Skeletal muscle satellite cell (primary cell): ENCODE measurements around the gene TARBP2.
A peak's percentile ranks its signal among the peaks of the same experiment; 100 is the strongest.
"Not testable (repeated sequence)": the region's sequence is repeated elsewhere in the genome, so short reads cannot be mapped to it uniquely, and the experiment has no call there.

Experiments
- H3K27me3 ChIP-seq: 2 replicates; pipeline ENCODE4 v1.7.0; 2013; ENCODE audit warnings: low read length; ENCODE audit not compliant: control insufficient read depth, insufficient read depth
- H3K36me3 ChIP-seq: 2 replicates; pipeline ENCODE4 v1.7.0; 2013; ENCODE audit warnings: mild to moderate bottlenecking, control low read depth, low read length; ENCODE audit not compliant: insufficient read depth
- H3K4me1 ChIP-seq: 2 replicates; pipeline ENCODE4 v1.7.0; 2013; ENCODE audit warnings: low read length; ENCODE audit not compliant: control insufficient read depth, insufficient read depth
- H3K4me2 ChIP-seq: 2 replicates; pipeline ENCODE4 v1.7.0; 2013; ENCODE audit warnings: mild to moderate bottlenecking, low read length
- H3K4me3 ChIP-seq: 2 replicates; pipeline ENCODE4 v1.7.0; 2013; ENCODE audit warnings: low read length
- H3K9ac ChIP-seq: 2 replicates; pipeline ENCODE4 v1.7.0; 2013; ENCODE audit warnings: mild to moderate bottlenecking, low read depth, low read length, moderate library complexity
- H3K9me3 ChIP-seq: replicated peaks from 2 replicates; pipeline ENCODE4 v1.7.0; 2013; ENCODE audit warnings: mild to moderate bottlenecking, control low read depth, low read length

TARBP2 gene

DNA sequence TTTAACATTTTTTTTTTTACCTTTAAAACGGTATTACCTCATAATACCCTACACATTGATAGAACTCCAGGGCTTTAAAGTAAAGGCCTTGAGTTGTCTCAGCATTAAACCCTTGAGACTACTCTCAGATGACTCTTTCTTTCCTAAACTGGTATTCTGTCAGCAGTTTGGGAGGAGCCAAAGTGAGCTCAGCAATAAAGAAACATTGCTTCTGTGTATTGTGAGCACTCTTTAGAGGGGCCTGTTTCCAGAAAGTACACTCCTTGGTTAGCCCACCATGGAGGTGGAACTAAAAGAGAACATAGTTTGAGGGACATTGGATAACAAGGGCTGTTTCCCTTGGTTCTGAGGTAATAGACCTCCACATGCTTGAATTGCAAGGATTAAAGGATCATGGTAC lies 22.2 kb upstream of the TARBP2 start:
- H3K4me3 ChIP-seq = no peak overlapping the region
- H3K9ac ChIP-seq = no peak overlapping the region
- H3K9me3 ChIP-seq = no peaks in the 10 kb centered on the region
- H3K27me3 ChIP-seq = no peaks in the 10 kb centered on the region
- peaks cover 90% of the 10 kb centered on the region for H3K36me3 ChIP-seq
- H3K4me2 ChIP-seq = no peak overlapping the region
- H3K4me1 ChIP-seq = peaks cover 38% of the 10 kb centered on the region

DNA sequence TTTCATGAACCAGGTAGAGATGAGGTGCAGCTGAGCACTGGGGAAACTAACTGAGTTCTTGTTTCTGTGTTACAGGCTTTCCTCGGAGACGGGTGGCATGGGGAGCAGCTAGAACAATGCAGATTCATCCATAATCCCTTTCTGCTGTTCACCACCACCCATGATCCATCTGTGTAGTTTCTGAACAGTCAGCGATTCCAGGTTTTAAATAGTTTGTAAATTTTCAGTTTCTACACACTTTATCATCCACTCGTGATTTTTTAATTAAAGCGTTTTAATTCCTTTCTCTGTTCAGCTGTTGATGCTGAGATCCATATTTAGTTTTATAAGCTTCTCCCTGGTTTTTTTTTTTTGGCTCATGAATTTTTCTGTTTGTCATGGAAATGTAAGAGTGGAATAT lies 21.8 kb upstream of the TARBP2 start:
- Histone ChIP-seq H3K27me3 (no peaks in the 10 kb centered on the region), H3K36me3 (peaks cover 90% of the 10 kb centered on the region), H3K4me3 (no peak overlapping the region), H3K9me3 (no peaks in the 10 kb centered on the region), H3K4me2 (no peak overlapping the region), H3K9ac (no peak overlapping the region), H3K4me1 (peaks cover 34% of the 10 kb centered on the region)

DNA sequence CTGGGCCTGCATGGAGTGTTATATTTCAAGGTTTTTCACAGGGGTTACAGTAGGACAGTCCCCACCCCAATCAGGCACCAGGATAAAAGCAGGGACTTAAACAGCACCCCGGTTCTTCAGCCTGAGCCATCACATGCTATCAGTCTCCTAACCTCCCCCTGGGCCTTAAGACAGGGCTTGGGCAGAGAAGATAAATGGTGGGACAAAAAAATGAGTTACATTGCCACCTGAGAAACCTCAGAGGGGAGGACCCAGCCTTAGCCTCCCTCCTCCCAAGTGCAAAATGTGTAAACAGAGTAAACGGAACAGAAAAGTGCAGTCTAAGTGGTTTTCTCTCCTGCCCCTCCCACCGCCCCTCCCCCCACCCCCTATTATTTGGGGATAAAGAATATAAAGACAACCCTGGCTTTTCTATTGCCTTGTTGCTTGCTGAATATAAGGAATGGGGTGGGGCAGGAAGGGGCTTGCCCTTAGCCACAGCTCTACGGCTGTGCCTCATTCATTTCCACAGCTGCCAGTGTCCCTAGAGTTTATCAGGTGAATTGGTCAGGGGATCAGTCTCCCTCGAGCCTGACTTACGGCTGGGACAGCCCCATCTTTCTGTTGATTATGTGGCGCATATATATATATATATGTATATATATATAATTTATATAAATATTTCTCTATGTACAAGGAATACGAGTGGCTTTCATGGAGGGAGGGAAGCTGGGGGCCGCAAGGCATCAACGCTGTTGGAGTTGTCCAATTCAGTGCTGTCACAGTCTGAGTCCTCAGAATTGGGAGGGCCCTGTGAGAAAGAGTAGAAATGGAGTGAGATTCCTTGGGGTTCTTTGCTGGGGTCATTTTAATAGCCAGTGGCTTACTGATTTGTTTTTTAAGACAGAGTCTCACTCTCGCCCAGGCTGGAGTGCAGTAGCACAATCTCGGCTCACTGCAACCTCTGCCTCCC lies 20.3 kb upstream of the TARBP2 start:
- H3K36me3 ChIP-seq = peaks cover 79% of the 10 kb centered on the region

DNA sequence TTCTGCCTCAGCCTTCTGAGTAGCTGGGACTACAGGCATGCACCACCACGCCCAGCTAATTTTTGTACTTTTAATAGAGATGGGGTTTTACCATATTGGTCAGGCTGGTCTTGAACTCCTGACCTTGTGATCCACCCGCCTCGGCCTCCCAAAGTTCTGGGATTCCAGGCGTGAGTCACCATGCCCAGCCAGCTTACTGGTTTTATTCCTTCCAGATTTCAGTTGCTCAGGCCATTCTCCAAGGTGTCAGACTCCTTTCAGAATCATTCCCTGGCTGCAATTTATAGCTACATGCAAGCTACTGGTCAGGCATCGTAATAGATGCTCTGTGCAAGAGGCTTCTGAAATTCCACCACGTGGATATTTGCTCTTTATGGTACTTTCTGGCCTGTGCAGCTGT lies 19.6 kb upstream of the TARBP2 start:
- Histone ChIP-seq H3K36me3 (peaks cover 79% of the 10 kb centered on the region), H3K4me1 (peaks cover 33% of the 10 kb centered on the region), H3K9ac (peak overlapping the region; percentile 3)
- H3K4me3 ChIP-seq, H3K9me3 ChIP-seq, H3K4me2 ChIP-seq, H3K27me3 ChIP-seq: not testable (repeated sequence)

More for the DNA sequence above, 20.3 kb upstream of the TARBP2 start:
- Histone ChIP-seq H3K4me3 (no peak overlapping the region), H3K9ac (peak overlapping the region; percentile 9), H3K4me2 (peak overlapping the region; percentile 15), H3K9me3 (no peaks in the 10 kb centered on the region), H3K27me3 (no peaks in the 10 kb centered on the region), H3K4me1 (peaks cover 33% of the 10 kb centered on the region)

DNA sequence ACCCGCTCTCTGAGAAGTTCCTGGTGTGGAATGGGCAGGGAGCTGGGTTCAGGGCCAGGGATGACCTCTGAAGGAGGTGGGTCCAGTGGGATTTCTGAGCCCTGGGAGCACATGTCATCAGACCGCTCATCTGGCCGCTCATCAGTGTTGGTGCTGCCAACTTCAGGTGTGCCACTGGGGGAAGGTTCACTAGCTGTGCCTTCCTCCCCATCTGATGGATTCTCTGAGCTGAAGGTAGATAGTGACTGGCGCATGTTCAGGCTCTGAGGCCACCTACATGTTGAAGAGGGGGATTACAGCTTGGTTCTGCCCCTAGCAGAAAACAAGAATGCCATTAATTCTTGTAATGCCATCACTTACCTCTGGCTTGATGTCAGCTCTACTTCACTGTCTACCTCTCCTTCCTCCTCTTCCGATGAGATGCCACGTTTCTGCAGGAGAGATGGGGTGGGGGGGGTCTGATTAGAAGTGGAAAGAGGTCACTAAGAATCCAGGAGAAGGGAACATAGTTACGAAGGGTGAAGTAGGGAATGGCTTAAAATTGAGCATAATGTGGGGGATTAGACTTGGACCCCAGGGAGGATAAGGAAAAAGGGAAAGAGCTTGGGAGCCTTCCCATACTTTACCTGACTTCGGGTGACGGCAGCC lies 19.0 kb upstream of the TARBP2 start:
- Histone ChIP-seq H3K4me3 (no peak overlapping the region), H3K9me3 (no peaks in the 10 kb centered on the region), H3K27me3 (no peaks in the 10 kb centered on the region), H3K36me3 (peaks cover 79% of the 10 kb centered on the region), H3K9ac (peak overlapping the region; percentile 3), H3K4me2 (no peak overlapping the region), H3K4me1 (peaks cover 33% of the 10 kb centered on the region)

DNA sequence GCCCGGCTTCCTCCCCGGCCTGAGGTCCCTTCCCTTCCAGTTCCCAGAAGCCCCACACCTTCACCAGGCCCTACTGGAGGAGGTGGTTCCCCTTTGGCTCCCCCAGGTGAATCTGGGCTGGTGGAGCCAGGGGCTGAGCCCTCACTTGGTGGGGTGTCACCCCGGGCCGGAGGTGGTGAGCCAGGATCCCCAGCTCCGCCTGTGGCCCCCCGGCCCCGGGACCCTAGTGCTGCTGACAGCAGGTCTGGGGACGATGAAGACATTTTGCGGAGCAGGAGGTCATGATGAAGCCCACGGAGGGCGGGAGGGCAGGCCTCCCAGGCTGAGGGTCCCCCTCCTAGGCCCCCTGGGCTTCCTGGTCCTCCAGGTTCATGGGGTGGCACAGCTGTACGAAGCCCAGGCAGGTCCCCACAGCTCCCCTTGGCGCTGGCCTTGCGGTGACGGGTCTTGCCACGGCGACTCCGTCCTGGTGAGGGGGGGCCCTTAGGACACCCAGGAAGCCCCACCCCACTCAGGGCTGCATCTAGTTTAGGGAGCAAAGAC lies 18.4 kb upstream of the TARBP2 start:
- Histone ChIP-seq H3K9ac (no peak overlapping the region), H3K4me2 (no peak overlapping the region), H3K4me1 (peaks cover 32% of the 10 kb centered on the region), H3K36me3 (peaks cover 80% of the 10 kb centered on the region), H3K9me3 (no peaks in the 10 kb centered on the region), H3K27me3 (no peaks in the 10 kb centered on the region), H3K4me3 (no peak overlapping the region)

DNA sequence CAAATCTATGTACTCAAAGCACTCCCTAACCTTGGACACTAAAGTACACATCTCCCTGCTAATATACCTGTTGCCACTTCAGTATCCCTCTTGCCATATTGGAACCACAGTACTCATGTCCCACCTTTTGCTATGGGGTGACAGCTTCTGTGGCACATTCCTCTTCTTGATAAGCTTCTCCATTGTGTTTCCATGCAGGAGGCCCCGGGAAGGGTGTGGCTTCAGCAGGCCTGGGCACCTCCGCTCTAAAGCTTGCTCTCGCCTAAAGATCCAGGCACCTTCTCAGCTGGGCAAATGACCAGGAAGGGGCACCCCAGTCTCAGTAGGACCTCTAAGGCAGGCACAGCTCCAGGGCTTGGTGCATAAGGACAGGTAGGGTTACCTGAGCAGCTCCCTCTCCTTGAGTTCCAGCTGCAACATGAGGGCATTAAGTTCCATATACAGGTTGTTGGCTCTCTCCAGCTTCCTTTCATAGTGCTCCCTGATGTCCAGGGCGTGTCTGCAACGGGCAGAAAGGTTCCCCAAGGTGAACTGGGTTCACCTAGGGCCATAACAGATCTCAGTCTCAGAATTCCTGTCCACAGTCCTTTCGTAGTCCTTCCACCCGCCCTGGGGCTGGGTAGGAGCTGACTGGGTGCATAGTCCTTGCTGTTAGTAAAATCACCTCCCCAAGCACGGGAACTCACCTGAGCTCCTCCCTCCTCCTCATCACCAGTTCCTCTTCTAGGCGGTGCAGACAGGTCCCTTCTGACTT lies 17.7 kb upstream of the TARBP2 start:
- Histone ChIP-seq H3K36me3 (peaks cover 74% of the 10 kb centered on the region), H3K4me3 (no peak overlapping the region), H3K27me3 (no peaks in the 10 kb centered on the region), H3K9me3 (no peaks in the 10 kb centered on the region), H3K9ac (no peak overlapping the region), H3K4me2 (no peak overlapping the region), H3K4me1 (peaks cover 28% of the 10 kb centered on the region)

DNA sequence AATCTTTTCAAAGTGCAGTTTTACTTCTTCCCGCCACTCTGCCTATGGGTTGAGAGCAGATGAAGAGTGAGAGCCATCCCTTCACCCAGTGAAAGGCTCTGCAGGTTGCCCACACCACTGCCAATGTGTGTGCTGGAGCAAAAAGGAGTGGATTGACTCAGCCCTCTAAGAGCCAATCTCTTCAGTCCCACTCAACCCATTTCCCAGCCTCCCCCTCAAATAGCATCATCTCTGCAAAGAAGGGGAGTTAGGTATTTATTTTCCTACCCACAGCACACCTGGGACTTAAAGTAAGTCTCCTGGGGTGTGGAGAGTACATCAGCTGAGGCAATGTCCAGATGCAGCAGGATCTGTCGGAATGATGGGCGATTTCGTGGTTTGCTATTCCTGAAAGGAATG lies 17.1 kb upstream of the TARBP2 start:
- H3K4me1 ChIP-seq = peaks cover 27% of the 10 kb centered on the region
- H3K4me2 ChIP-seq = no peak overlapping the region
- H3K27me3 ChIP-seq = no peaks in the 10 kb centered on the region
- H3K9ac ChIP-seq = no peak overlapping the region
- H3K4me3 ChIP-seq = no peak overlapping the region
- peaks cover 68% of the 10 kb centered on the region for H3K36me3 ChIP-seq
- H3K9me3 ChIP-seq = no peaks in the 10 kb centered on the region

DNA sequence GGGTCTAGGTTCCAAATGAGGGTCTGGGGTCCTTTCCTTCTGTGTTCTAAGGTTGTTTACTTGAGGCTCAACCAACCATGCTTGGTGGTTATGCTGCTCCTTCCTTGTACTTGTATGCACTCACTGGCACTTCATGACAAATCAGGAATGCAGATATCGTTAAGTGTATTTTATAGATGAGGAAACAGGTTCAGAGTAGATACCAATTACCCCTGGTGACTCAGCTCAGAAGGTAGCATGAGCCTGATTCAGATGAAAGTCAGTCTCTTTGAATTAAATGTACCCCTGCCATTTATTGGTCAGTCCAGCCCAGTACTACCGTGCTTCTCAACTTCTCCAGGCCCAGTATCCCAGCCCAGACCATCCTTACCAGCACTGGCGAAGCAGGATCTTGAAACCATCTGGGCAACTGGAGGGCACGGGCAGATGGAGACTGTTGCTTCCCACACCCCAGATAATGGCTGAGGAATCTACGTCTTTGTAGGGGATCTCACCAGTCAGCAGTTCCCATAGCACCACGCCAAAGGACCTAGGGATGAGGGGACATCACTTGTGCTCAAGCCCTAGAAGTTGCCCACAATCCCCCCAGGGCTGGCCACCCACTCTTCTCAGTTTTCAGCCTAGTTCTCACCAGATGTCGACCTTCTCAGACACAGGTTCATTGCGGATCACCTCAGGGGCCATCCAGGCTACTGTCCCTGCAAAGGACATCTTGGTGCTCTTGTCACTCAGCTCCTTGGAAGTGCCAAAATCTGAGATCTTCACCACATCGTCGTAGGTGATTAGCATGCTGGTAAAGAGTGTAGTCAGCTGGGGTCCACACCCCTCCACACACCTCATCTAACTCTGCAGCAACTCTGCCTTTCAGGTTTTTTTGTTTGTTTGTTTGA lies 16.2 kb upstream of the TARBP2 start:
- Histone ChIP-seq H3K4me1 (peaks cover 19% of the 10 kb centered on the region), H3K27me3 (no peaks in the 10 kb centered on the region), H3K4me3 (no peak overlapping the region), H3K36me3 (peaks cover 58% of the 10 kb centered on the region), H3K4me2 (no peak overlapping the region), H3K9me3 (no peaks in the 10 kb centered on the region), H3K9ac (no peak overlapping the region)

DNA sequence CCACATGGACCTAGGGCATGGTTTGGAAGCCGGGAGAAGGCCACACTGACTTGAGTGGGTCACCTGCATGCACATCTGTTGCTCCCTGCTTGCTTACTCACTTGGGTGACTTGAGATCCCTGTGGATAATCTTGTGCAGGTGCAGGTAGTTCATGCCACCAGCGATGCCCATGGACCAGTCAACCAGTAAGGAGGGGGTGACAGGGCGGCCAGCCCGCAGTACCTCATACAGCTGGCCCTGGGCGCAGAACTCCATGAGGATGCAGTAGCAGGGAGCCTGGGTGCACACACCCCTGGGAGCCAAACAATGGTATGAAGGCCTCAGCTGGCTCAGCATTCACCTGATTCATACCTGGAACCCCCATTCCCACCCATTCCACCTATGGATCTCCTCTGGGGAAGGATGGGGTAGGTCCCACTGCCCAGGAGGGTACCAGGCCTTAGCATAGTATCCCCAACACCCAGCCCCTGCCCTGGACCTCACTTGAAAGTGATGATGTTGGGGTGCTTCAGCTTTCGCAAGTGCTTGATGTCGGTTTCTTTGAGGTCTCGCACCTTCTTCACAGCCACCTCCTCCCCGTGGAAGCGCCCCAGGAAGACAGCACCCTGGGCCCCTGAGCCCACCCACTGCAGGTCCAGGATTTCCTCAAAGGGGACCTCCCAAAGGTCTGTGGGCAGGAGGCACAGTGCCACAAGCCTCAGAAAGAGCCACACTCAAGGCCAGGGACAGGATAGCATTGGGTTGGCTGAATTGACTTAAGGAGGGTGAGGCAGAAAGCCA lies 14.9 kb upstream of the TARBP2 start:
- no peak overlapping the region for H3K4me3 ChIP-seq
- H3K27me3 ChIP-seq = no peaks in the 10 kb centered on the region
- no peaks in the 10 kb centered on the region for H3K9me3 ChIP-seq
- H3K36me3 ChIP-seq = peaks cover 52% of the 10 kb centered on the region
- no peak overlapping the region for H3K4me2 ChIP-seq
- H3K9ac ChIP-seq = no peak overlapping the region
- H3K4me1 ChIP-seq = peaks cover 7% of the 10 kb centered on the region
